Lung (tissue), 12 donors: ENCODE measurements around the gene PDAP1. TPM values are rescaled to one million over a fixed set of nuclear protein-coding genes. Genes with fewer than 3 reads are reported as not detected.
"Not testable (repeated sequence)": the region's sequence is repeated elsewhere in the genome, so short reads cannot be mapped to it uniquely, and the experiment has no call there.

ENCODE experiments used
- ATAC-seq: fragments of 200-7000 bp; cut with Tn5 transposase; one replicate; pipeline ENCODE4 v1.9.1; 2020; ENCODE audit warnings: moderate number of reproducible peaks; ENCODE audit not compliant: insufficient read depth, low FRiP score
- DNase-seq, 3 donors: peaks; one replicate each; pipeline ENCODE4 v3.0.0-alpha.2; 2013 to 2017
- H3K27ac ChIP-seq, 2 donors: one replicate each; pipeline ENCODE4 v1.5.1; 2013; ENCODE audit warnings: mild to moderate bottlenecking in 2 of 2, moderate library complexity in 2 of 2, control low read depth in 1 of 2, inconsistent platforms in 1 of 2, low read depth in 1 of 2, low read length in 1 of 2
- H3K27me3 ChIP-seq, 3 donors: one replicate each; pipeline ENCODE4 v1.5.1; 2013; ENCODE audit warnings: low read length in 2 of 3; ENCODE audit not compliant: control insufficient read depth in 3 of 3, insufficient read depth in 3 of 3
- H3K36me3 ChIP-seq, 4 donors: one replicate each; pipeline ENCODE4 v1.5.1; 2013; ENCODE audit warnings: low read length in 4 of 4, mild to moderate bottlenecking in 1 of 4, moderate library complexity in 1 of 4; ENCODE audit not compliant: control insufficient read depth in 4 of 4, insufficient read depth in 4 of 4
- H3K4me1 ChIP-seq, 5 donors: one replicate each; pipeline ENCODE4 v1.5.1; 2013; ENCODE audit warnings: low read length in 5 of 5, mild to moderate bottlenecking in 2 of 5, moderate library complexity in 1 of 5; ENCODE audit not compliant: control insufficient read depth in 5 of 5, insufficient read depth in 5 of 5
- H3K4me3 ChIP-seq: one replicate; pipeline ENCODE4 v1.5.1; 2013; ENCODE audit warnings: mild to moderate bottlenecking, control low read depth, moderate library complexity
- H3K9ac ChIP-seq, 2 donors: one replicate each; pipeline ENCODE4 v1.5.1; 2013; ENCODE audit warnings: low read length in 2 of 2, control low read depth in 1 of 2; ENCODE audit not compliant: insufficient read depth in 1 of 2
- H3K9me3 ChIP-seq, 4 donors: one replicate each; pipeline ENCODE4 v1.5.1; 2013; ENCODE audit warnings: low read length in 3 of 4, mild to moderate bottlenecking in 1 of 4, moderate library complexity in 1 of 4; ENCODE audit not compliant: control insufficient read depth in 4 of 4, insufficient read depth in 3 of 4
- CTCF ChIP-seq: IDR thresholded peaks from 2 replicates; pipeline ENCODE4 v1.5.1; 2012; ENCODE audit warnings: mild to moderate bottlenecking; ENCODE audit errors: control extremely low read depth, extremely low read depth
- WGBS, 2 donors: extraction: QIAGEN DNeasy Blood & Tissue Kit; methylation state at CpG; one replicate each; pipeline ENCODE4 v1.1.7; 2013; 5-methylcytosine and 5-hydroxymethylcytosine counted together
- polyA plus RNA-seq, 2 donors: library from polyadenylated mRNA; stranded (reverse); fragments of 200-250 nt; gene quantifications; one replicate each; pipeline ENCODE4 v1.2.1, GENCODE V29; 2013
- total RNA-seq, 2 donors: library from RNA; depleted of rRNA in 1 of 2; stranded (reverse); fragments of >200 nt in 1 of 2; gene quantifications; one replicate each; pipeline ENCODE4 v1.2.1, GENCODE V29; 2014 to 2021
- donor health status: control.
- donor health status: control.
- donor health status: Bipolar disorder and iron deficiency.
- donor health status: healthy.
- donor health status: DM: yes; HTN: yes; CAD: no.

Gene PDAP1
- total and polyA plus RNA-seq, 4 donors: 20.5 to 191 (median 113) TPM

- no peaks in the 10 kb centered on the region for H3K9me3 ChIP-seq
- no peak for TF ChIP-seq CTCF
- H3K9ac ChIP-seq: no peak overlapping the region
- no peaks in the 10 kb centered on the region for H3K27me3 ChIP-seq
- 97 to 98% methylated on average over 20 of the region's 20 CpGs for WGBS, 2 donors
- H3K27ac ChIP-seq: no peak overlapping the region
- H3K4me3 ChIP-seq: no peak overlapping the region
- H3K36me3 ChIP-seq: peaks cover 0 to 57% (median 4%) of the 10 kb centered on the region in 4 donors
- peaks cover 0 to 10% (median 4%) of the 10 kb centered on the region in 5 donors for H3K4me1 ChIP-seq
- ATAC-seq (no peak), DNase-seq (no peak)
These were observed 20.5 kb downstream of the PDAP1 start for GRCh38 chr7:99387912-99388311.

DNA sequence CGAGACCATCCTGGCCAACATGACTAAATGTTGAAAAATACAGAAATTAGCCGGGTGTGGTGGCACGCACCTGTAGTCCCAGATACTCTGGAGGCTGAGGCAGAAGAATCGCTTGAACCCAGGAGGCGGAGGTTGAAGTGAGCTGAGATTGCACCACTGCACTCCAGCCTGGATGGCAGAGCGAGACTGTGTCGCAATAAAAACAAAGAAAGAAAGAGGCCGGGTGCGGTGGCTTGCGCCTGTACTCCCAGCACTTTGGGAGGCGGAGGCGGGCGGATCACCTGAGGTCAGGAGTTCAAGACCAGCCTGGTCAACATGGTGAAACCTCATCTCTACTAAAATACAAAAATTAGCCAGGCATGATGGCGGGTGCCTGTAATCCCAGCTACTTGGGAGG is 21.2 kb downstream of the PDAP1 start:
- not testable (repeated sequence) for H3K27me3 ChIP-seq, H3K9ac ChIP-seq, H3K4me3 ChIP-seq, H3K4me1 ChIP-seq, DNase-seq, H3K9me3 ChIP-seq, ATAC-seq, H3K27ac ChIP-seq
- peaks cover 0 to 55% (median 4%) of the 10 kb centered on the region in 4 donors for H3K36me3 ChIP-seq
- whole genome bisulfite sequencing, 2 donors: 71% methylated on average over 14 of the region's 14 CpGs

- H3K9ac ChIP-seq: no peak overlapping the region
- H3K4me1 ChIP-seq: peaks cover 0 to 4% (median 0%) of the 10 kb centered on the region in 5 donors
- no peak overlapping the region for H3K4me3 ChIP-seq
- peaks cover 0 to 57% (median 4%) of the 10 kb centered on the region in 4 donors for H3K36me3 ChIP-seq
- no peak overlapping the region for H3K27ac ChIP-seq
- no peak for DNase-seq
- no peak for ATAC-seq
- no peaks in the 10 kb centered on the region for H3K9me3 ChIP-seq
- H3K27me3 ChIP-seq: no peaks in the 10 kb centered on the region
- TF ChIP-seq CTCF: no peak
- WGBS, 2 donors: 91 to 93% methylated on average over 9 of the region's 9 CpGs
These were observed 21.7 kb downstream of the PDAP1 start for GRCh38 chr7:99386584-99387238.

- H3K27ac ChIP-seq: no peak overlapping the region
- peaks cover 0 to 56% (median under 1%) of the 10 kb centered on the region in 4 donors for H3K36me3 ChIP-seq
- DNase-seq: no peak
These were observed 22.8 kb downstream of the PDAP1 start for GRCh38 chr7:99385564-99385963.

More at GRCh38 chr7:99385564-99385963, 22.8 kb downstream of the PDAP1 start:
- TF ChIP-seq CTCF: no peak
- 34 to 73% methylated on average over 7 to 8 of the region's 8 CpGs for WGBS, 2 donors
- H3K4me3 ChIP-seq: no peak overlapping the region
- H3K9me3 ChIP-seq: no peaks in the 10 kb centered on the region
- H3K4me1 ChIP-seq: peaks cover 0 to 12% (median 0%) of the 10 kb centered on the region in 5 donors
- H3K9ac ChIP-seq: no peak overlapping the region
- H3K27me3 ChIP-seq: no peaks in the 10 kb centered on the region
- no peak for ATAC-seq
